ENCODE measurements around the gene KIFC1. TPM values are rescaled to one million over a fixed set of nuclear protein-coding genes. Genes with fewer than 3 reads are reported as not detected.
A peak's percentile ranks its signal among the peaks of the same experiment; 100 is the strongest.

KIFC1 gene
- total and polyA plus RNA-seq, 9 of the 15 experiments (the other 6 are each of a cell fraction or from before 2014, with no cell fraction given): 1.3 to 95.2 (median 76.9) TPM

GRCh38 chr6:33428224-33428965 is 36.8 kb downstream of the KIFC1 start:
- Histone ChIP-seq H4K20me1 (replicated peaks; ENCODE audit: control insufficient read depth, insufficient read depth, low read length) (no peaks in the 10 kb centered on the region; the same call in 1 of the 2 replicates), H3K9me1 (ENCODE audit: control insufficient read depth, insufficient read depth, low read length) (no peaks in the 10 kb centered on the region), H3K36me3 (ENCODE audit: control insufficient read depth, insufficient read depth, low read length) (no peaks in the 10 kb centered on the region), H3K4me3 (peak overlapping the region; percentile 49), H3K27me3 (ENCODE audit: control insufficient read depth in 2 of 2, insufficient read depth in 2 of 2, low read length in 2 of 2) (no peaks in the 10 kb centered on the region), H2AFZ (ENCODE audit: low read depth, low read length) (peak overlapping the region; percentile 77), H3K4me2 (ENCODE audit: insufficient read depth, low read length) (peak overlapping the region; percentile 82), H3K9me3 (replicated peaks; ENCODE audit: control insufficient read depth, insufficient read depth, low read depth, low read length) (no peaks in the 10 kb centered on the region), H3K27ac (ENCODE audit: extremely low read depth, low read depth, low read length) (peak overlapping the region; percentile 77), H3K4me1 (replicated peaks in 1 of 2; ENCODE audit: control insufficient read depth in 2 of 2, insufficient read depth in 2 of 2, low read length in 2 of 2) (peaks cover 57 to 63% of the 10 kb centered on the region in 2 experiments), H3K79me2 (ENCODE audit: control insufficient read depth, insufficient read depth, low read length) (peaks cover 51% of the 10 kb centered on the region), H3K9ac (ENCODE audit: insufficient read depth in 1 of 2, low read depth in 2 of 2, low read length in 2 of 2) (peak overlapping the region; percentile 60 to 91)
- FAIRE-seq (peak; percentile 85), DNase-seq (ENCODE audit: extremely low read depth in 1 of 4, low spot score in 3 of 4) (peak; percentile 75 to 85 (median 76)), ATAC-seq (peak; percentile 29)
- ChIA-PET POLR2A (interaction anchor here (0.5 to 1.2 kb wide), 5 partner anchors 11 to 59 kb away, joined by 3 to 6 read pairs (median 4); no protein-coding TSS in a partner anchor), CTCF (ENCODE audit: low intra/inter-chr PET ratio) (interaction anchor here (0.7 kb wide), 1 partner anchor 607 kb away, joined by 4 read pairs; no protein-coding TSS in a partner anchor)
- no TSS peak for BruUV-seq (replicated peaks)
- in situ Hi-C loops (cut with MboI): no loop called here
- intact Hi-C loops (cut with micrococcal nuclease): loop anchor here (5.0 to 10.0 kb wide), 4 partner anchors 54 to 304 kb away; partner anchors contain the start of genes BAK1 and RGL2
- WGBS (ENCODE audit: insufficient coverage, low coverage, missing lambda C conversion rate): 3% methylated on average over 23 of the region's 33 CpGs
- TF ChIP-seq POLR2A (conservative IDR thresholded peaks at IDR 0.05) (no peak; the same call in none of the 2 replicates), ATF1 (CRISPR knock-in tag; IDR thresholded peaks at IDR 0.05) (no peak), ATF1 (tag; IDR thresholded peaks at IDR 0.05) (peak; percentile 46), SRSF1 (IDR thresholded peaks at IDR 0.05; ENCODE audit: low read depth, low read length) (peak; percentile 64; the same call in 1 of the 2 replicates), SPI1 (IDR thresholded peaks at IDR 0.05; ENCODE audit: borderline replicate concordance, low read depth, low read length) (no peak; the same call in 1 of the 2 replicates), FIP1L1 (IDR thresholded peaks at IDR 0.05; ENCODE audit: low read depth, low read length, poor library complexity, severe bottlenecking) (peak; percentile 42), E2F1 (CRISPR knock-in tag; IDR thresholded peaks at IDR 0.05) (peak; percentile 93; the same call in 1 of the 2 replicates), ZBTB11 (CRISPR knock-in tag; IDR thresholded peaks at IDR 0.05) (peak in 2 of 3 experiments; percentile 41 to 80; a peak in 3 of 6 replicates), MYNN (IDR thresholded peaks at IDR 0.05) (peak; percentile 22), MYNN (CRISPR knock-in tag; IDR thresholded peaks at IDR 0.05) (no peak), HOMEZ (CRISPR knock-in tag; IDR thresholded peaks at IDR 0.05) (peak; percentile 90; the same call in 1 of the 2 replicates)
